GM12874 (cell line): ENCODE results near the gene SNX25.

ENCODE experiments used
- TF ChIP-seq, protein P1 (sequence below): IDR thresholded peaks from 2 replicates; pipeline ENCODE4 v1.5.1; 2011; ENCODE audit warnings: low read depth, mild to moderate bottlenecking, control low read depth, low read length, moderate library complexity; ENCODE audit not compliant: insufficient read depth

The SNX25 gene

GRCh38 chr4:185227713-185228278 lies 18.4 kb downstream of the SNX25 start:
- TF ChIP-seq, protein P1, sequence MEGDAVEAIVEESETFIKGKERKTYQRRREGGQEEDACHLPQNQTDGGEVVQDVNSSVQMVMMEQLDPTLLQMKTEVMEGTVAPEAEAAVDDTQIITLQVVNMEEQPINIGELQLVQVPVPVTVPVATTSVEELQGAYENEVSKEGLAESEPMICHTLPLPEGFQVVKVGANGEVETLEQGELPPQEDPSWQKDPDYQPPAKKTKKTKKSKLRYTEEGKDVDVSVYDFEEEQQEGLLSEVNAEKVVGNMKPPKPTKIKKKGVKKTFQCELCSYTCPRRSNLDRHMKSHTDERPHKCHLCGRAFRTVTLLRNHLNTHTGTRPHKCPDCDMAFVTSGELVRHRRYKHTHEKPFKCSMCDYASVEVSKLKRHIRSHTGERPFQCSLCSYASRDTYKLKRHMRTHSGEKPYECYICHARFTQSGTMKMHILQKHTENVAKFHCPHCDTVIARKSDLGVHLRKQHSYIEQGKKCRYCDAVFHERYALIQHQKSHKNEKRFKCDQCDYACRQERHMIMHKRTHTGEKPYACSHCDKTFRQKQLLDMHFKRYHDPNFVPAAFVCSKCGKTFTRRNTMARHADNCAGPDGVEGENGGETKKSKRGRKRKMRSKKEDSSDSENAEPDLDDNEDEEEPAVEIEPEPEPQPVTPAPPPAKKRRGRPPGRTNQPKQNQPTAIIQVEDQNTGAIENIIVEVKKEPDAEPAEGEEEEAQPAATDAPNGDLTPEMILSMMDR = no peak

DNA sequence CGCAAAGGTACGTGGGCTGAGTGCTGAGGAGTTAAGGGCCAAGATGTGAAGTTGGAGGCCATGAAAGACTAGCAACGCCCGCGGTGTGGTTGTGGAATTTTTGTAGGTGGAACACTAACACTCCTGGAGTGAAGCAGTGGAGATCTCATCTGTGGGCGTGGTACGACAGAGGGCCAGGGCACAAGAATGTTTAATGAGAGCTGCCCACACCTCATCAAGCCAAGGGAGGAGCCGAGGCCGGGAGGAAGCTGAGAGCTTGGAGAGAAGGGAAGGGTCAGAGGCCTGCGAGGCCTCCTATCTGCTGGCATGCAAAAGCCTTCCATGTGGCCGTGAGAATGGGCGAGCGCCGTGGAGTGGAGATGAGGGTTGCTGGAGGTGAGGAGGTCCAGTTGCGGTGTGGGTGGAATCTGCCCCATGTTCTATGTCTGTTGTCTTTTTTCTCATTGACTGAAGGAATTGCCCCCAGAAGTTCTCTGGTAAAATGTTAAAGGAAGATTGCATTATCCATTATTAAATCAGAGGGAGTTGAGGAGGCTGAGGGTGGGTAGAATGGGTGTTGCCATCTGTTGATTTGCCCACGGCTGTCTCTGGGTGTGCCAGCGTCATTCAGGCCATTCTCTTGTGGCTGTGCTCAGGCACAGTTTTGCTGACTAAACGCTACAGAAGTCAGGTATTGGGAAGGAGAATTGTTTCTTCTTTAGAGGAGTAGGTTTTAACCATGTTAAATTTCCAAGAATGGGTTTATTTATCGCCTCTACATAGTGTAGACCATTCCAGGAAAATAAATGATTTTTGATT lies 19.8 kb downstream of the SNX25 start:
- TF ChIP-seq, protein P1 = no peak

DNA sequence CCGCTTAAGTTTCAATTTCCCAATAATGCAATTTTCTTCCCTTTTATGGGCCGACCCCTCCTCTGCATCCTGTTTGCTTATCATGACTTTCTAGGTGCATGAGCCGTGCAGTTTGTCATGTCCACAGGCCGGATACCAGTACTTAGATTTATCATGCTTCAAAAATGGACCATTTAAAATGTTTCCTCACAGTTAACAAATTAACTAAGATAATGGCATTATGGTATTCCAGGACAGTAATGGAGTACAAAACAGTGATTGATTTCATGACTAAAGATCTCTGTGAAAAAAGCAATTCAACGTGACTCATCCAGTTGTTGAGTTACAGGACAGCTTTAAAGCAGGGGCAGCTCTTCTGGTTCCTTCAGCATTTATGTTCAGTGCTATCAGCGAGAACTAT lies 23.0 kb downstream of the SNX25 start:
- TF ChIP-seq, protein P1 = no peak

GRCh38 chr4:185235119-185235842 lies 25.9 kb downstream of the SNX25 start:
- TF ChIP-seq, protein P1 = no peak

- TF ChIP-seq, protein P1 = no peak
These were observed 26.6 kb downstream of the SNX25 start for GRCh38 chr4:185235843-185236503.

GRCh38 chr4:185237175-185237574 lies 27.8 kb downstream of the SNX25 start:
- TF ChIP-seq, protein P1 = no peak

DNA sequence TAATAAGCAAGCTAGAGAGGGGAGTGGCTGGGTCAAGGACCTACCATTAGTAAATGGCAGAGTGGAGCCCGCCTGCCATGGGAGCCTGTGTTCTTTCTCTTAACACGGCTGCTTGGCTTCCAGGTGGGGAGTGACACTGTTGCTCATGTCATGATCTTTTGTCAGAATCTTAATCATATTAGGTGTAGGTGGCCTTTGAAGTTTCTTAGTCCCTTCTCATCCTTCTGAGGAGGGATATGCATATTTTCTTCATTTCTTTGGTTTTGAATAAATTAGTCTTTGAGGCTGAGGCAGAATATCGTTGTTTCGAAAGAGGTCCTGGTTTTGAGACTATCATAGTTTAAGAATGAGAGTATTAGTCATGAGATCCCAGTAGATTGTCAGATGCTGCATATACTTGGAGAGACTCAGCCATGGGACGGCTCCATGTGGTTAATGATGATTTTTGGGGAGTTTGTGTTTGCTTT lies 28.9 kb downstream of the SNX25 start:
- TF ChIP-seq, protein P1 = no peak
